Stimulated activated naive B cell treated with anti-CD40 and anti-IgM and Interleukin-4, amounts not matched to agents 10 μg/mL and 1 μg/mL and 100 μg/mL, for 72 hours (primary cell): ENCODE data around the gene ACVRL1.

ENCODE experiments used
- ATAC-seq, 2 donors: fragments of 150-1000 bp; cut with Tn5 transposase; replicated peaks; 2 replicates each; pipeline ENCODE4 v1.10.0; 2021; ENCODE audit warnings: moderate library complexity in 1 of 2
- DNase-seq: peaks from one replicate; pipeline ENCODE4 v3.0.0; 2021
- H3K27ac Mint-ChIP-seq: one replicate; pipeline ENCODE4 v1.8.0; 2022; ENCODE audit warnings: mild to moderate bottlenecking, mixed read lengths
- H3K27me3 Mint-ChIP-seq, 2 donors: one replicate each; pipeline ENCODE4 v1.8.0; 2022; ENCODE audit warnings: mixed read lengths in 2 of 2
- H3K36me3 Mint-ChIP-seq, 2 donors: one replicate each; pipeline ENCODE4 v1.8.0; 2022; ENCODE audit warnings: mixed read lengths in 2 of 2, mild to moderate bottlenecking in 1 of 2
- H3K4me1 Mint-ChIP-seq, 2 donors: one replicate each; pipeline ENCODE4 v1.8.0; 2022; ENCODE audit warnings: mixed read lengths in 2 of 2, mild to moderate bottlenecking in 1 of 2
- H3K4me3 Mint-ChIP-seq, 2 donors: one replicate each; pipeline ENCODE4 v1.8.0; 2022; ENCODE audit warnings: mild to moderate bottlenecking in 2 of 2, mixed read lengths in 2 of 2, moderate library complexity in 1 of 2
- H3K9me3 Mint-ChIP-seq, 2 donors: one replicate each; pipeline ENCODE4 v1.8.0; 2022; ENCODE audit warnings: mixed read lengths in 2 of 2, mild to moderate bottlenecking in 1 of 2

Gene ACVRL1

DNA sequence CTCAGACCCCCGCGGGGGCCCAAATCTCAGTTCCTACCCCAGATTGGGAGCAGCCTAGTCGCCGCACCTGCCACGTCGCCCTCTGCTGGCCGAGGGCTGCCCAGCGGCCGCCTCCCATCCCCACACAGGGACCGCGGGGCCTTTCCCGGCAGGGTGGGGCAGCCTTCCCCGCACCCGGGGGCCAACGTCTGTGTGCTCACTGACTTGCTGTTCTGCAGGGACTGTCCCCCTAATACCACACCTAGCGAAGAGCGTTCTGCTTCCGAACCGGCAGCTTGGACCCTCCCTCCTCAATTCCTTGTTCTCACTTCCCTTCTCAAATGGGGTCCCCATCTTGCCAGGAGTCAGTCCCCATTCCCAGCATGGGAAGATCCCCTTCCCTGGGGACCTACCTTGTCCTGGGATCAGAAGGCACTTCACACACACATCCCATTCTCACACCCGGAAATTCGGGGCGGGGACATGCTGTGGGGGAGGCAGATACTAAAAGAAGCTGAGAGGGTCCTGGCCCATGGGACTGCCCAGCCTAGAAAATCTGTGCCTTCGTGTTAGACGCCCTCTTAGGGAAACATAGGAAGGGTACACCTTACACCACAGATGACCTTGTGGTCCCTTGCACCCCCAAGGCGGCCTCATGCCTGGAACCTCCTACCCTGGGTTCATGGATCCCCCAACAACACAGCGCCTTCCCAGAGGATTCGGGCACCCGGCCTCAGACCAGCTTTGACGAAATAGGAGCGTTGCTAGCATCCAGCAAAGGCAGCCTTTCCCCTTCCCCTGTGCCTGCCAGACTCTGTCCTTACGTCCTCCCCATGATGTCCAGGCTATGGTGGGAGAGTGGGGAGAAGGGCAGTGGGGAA lies 16.4 kb downstream of the ACVRL1 start:
- ATAC-seq (peak; percentile 72 to 73), DNase-seq (peak; percentile 44)
- Mint-ChIP-seq H3K27ac (no peak overlapping the region), H3K27me3 (peaks cover 0 to 14% of the 10 kb centered on the region in 2 donors), H3K4me1 (peaks cover 30 to 41% of the 10 kb centered on the region in 2 donors), H3K4me3 (peak overlapping the region; percentile 43 to 45), H3K36me3 (no peaks in the 10 kb centered on the region), H3K9me3 (no peaks in the 10 kb centered on the region)

DNA sequence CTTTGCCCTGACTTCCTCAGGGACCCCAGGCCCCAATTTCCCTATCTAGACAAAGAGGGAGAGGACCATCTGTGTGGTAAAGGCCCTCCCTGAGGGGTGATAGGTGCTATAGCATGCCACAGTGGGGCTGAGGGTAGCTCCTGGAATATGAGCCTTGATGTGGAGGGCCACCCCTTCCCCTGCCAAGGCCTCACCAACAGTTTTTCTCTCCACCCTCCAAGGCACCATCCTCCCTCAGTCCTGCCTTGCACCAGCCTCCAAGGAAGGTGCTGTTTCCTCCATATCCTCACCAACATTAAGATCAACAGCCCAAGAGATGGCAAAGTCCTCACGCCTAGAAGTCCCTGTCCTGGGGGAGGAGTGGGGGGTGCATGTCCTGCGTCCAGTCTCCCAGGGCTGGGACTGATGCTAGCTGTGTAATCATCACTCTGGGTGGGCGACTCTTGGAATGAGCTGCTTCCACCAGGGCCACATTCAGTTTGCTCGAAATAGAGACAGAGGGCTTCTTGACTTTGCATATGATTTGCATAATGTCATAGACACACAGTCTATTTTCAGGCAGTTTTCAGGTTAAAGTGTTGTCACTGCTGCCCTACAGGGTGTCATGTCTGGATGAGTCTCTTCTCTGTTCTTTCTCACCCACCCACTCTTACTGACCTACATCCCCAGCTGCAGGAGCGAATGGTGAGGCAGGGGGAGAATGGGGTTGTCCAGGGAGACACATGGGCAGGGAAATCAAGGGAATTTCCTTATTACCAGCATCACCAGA lies 17.4 kb downstream of the ACVRL1 start:
- no peak for DNase-seq
- H3K9me3 Mint-ChIP-seq = no peaks in the 10 kb centered on the region
- no peak overlapping the region for H3K27ac Mint-ChIP-seq
- H3K4me3 Mint-ChIP-seq = no peak overlapping the region
- peak; percentile 64 to 72 for ATAC-seq
- no peaks in the 10 kb centered on the region for H3K36me3 Mint-ChIP-seq
- peaks cover 0 to 14% of the 10 kb centered on the region in 2 donors for H3K27me3 Mint-ChIP-seq
- H3K4me1 Mint-ChIP-seq = peaks cover 30 to 41% of the 10 kb centered on the region in 2 donors

DNA sequence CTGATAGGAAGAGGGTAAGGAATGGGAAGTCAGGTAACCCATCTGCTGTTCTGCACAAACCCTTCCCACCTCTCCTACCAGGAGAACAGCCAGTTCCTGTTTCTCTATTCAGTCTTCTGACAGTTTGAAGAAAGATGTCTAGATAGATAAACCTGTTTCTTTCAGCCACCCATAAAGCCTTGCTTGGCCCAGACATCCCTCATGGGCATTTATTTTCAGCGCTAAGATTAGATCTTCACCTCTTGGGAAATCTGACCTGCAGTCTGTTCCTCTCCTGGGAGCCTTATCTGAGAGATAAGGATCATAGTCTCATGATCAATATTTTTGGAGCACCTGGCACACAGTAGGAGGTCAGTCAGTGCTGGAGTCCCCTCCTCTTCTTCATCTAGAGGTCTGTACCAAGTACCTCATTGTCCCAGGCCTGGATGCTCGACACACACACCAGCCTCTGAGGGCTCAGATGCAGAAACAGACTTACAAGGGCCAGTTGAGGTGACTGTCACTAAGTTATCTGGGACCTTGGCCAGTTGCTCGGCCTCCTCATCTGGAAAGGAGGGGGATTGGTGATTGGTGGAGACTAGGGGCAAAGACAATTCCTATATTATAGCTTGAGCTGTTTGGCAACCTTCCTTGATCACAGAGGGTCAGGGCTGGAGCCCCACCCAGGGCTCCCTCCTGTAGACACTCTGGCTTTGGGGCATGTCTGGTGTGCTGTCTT lies 18.2 kb downstream of the ACVRL1 start:
- H3K27me3 Mint-ChIP-seq = peaks cover 0 to 14% of the 10 kb centered on the region in 2 donors
- no peak for DNase-seq
- peak in 1 of 2 donors; percentile 2 for ATAC-seq
- H3K27ac Mint-ChIP-seq = peak overlapping the region; percentile 51
- no peak overlapping the region for H3K4me3 Mint-ChIP-seq
- H3K36me3 Mint-ChIP-seq = no peaks in the 10 kb centered on the region
- H3K9me3 Mint-ChIP-seq = no peaks in the 10 kb centered on the region
- H3K4me1 Mint-ChIP-seq = peaks cover 30 to 41% of the 10 kb centered on the region in 2 donors

DNA sequence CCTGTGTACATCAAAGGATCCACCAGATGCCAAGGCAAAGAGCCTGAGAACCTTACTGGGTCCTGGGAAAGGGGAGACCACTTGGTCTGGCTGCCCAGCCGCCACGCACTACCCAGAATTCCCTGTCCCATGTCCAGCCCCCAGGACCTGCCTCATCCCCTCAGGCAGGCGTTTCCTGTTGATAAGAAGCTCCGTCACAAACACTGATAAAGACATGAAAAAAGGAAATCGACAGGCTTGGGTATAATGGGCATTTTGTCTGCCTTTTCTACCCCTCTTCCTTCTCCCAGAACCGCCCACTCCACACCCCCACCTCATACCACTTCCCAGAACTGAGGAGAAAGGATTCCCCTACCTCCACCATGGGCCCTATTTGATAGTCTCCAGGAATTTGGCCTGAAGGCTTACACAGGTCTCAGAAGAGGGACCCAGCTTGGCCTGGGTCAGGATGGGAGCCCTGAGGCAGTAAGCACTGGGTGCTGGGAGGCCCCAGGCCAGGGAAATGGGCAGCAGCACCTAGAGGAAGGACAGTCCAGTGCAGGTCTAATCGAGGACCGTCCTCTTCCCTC lies 18.8 kb downstream of the ACVRL1 start:
- Mint-ChIP-seq H3K4me3 (no peak overlapping the region), H3K4me1 (peaks cover 30 to 41% of the 10 kb centered on the region in 2 donors), H3K27ac (peak overlapping the region; percentile 51), H3K27me3 (peaks cover 0 to 14% of the 10 kb centered on the region in 2 donors), H3K9me3 (no peaks in the 10 kb centered on the region), H3K36me3 (no peaks in the 10 kb centered on the region)
- ATAC-seq = no peak
- no peak for DNase-seq

DNA sequence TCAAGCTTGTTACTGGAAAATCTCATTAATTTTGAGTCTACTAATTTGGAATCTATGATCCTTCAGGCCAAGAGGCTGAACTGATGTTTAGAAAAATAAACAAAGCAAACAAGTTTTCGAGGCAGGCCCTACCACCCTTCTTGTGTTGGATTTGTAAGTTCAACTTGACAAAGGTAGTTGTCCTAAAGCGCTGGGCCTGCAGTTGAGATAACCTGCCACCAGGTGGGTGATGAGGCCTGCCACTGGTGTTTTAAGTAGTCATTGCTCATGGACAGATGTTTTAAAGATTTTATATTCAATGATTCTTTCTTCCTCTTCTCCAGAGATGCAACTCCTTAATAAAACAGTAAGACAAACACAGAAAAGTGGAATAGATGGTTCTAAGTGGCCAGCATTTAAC lies 19.4 kb downstream of the ACVRL1 start:
- Mint-ChIP-seq H3K4me3 (no peak overlapping the region), H3K27me3 (peaks cover 0 to 14% of the 10 kb centered on the region in 2 donors), H3K36me3 (no peaks in the 10 kb centered on the region), H3K27ac (no peak overlapping the region), H3K9me3 (no peaks in the 10 kb centered on the region), H3K4me1 (peaks cover 30 to 41% of the 10 kb centered on the region in 2 donors)
- ATAC-seq (peak; percentile 31 to 49), DNase-seq (no peak)

- H3K36me3 Mint-ChIP-seq = no peaks in the 10 kb centered on the region
- peaks cover 14 to 16% of the 10 kb centered on the region in 2 donors for H3K27me3 Mint-ChIP-seq
- no peak overlapping the region for H3K4me3 Mint-ChIP-seq
- H3K9me3 Mint-ChIP-seq = no peaks in the 10 kb centered on the region
- ATAC-seq (peak; percentile 59 to 66), DNase-seq (no peak)
- H3K4me1 Mint-ChIP-seq = peaks cover 2 to 8% of the 10 kb centered on the region in 2 donors
- no peak overlapping the region for H3K27ac Mint-ChIP-seq
Observed at GRCh38 chr12:51932218-51933076, 25.1 kb downstream of the ACVRL1 start.

- H3K27me3 Mint-ChIP-seq = peaks cover 14 to 16% of the 10 kb centered on the region in 2 donors
- peaks cover 2 to 8% of the 10 kb centered on the region in 2 donors for H3K4me1 Mint-ChIP-seq
- H3K36me3 Mint-ChIP-seq = no peaks in the 10 kb centered on the region
- H3K27ac Mint-ChIP-seq = no peak overlapping the region
- no peaks in the 10 kb centered on the region for H3K9me3 Mint-ChIP-seq
- DNase-seq = no peak
- ATAC-seq = no peak
- no peak overlapping the region for H3K4me3 Mint-ChIP-seq
Observed at GRCh38 chr12:51934080-51934479, 26.8 kb downstream of the ACVRL1 start.

GRCh38 chr12:51937926-51938325 lies 30.6 kb downstream of the ACVRL1 start:
- peaks cover under 1 to 5% of the 10 kb centered on the region in 2 donors for H3K4me1 Mint-ChIP-seq
- no peak overlapping the region for H3K4me3 Mint-ChIP-seq
- H3K27me3 Mint-ChIP-seq = peaks cover 28 to 38% of the 10 kb centered on the region in 2 donors
- ATAC-seq (no peak), DNase-seq (no peak)
- no peaks in the 10 kb centered on the region for H3K9me3 Mint-ChIP-seq
- no peak overlapping the region for H3K27ac Mint-ChIP-seq
- peaks cover 0 to 2% of the 10 kb centered on the region in 2 donors for H3K36me3 Mint-ChIP-seq

DNA sequence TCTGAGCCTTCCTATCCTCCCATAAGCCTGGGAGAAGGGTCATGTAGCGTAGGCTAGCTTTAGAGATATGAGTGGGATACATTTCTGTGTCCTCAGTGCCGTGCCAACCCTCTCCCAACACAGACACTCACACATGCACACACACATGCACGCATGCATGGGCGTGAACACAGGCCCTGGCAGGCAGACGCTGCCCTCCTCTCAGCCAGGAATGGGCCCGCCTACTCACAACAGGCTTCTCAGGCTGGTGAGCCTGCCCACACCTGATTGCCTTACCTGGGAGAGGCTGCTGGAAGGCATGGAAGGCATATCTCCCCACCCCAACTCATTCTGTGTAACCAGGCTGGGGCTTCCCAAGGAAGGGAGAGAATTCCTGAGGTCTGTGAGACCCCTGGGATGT lies 31.4 kb downstream of the ACVRL1 start:
- no peak overlapping the region for H3K27ac Mint-ChIP-seq
- no peak for DNase-seq
- no peak for ATAC-seq
- no peak overlapping the region for H3K4me3 Mint-ChIP-seq
- no peaks in the 10 kb centered on the region for H3K9me3 Mint-ChIP-seq
- peaks cover 2 to 3% of the 10 kb centered on the region in 2 donors for H3K36me3 Mint-ChIP-seq
- H3K27me3 Mint-ChIP-seq = peaks cover 32 to 46% of the 10 kb centered on the region in 2 donors
- no peaks in the 10 kb centered on the region for H3K4me1 Mint-ChIP-seq

- DNase-seq (no peak), ATAC-seq (no peak)
- Mint-ChIP-seq H3K27me3 (peaks cover 23 to 43% of the 10 kb centered on the region in 2 donors), H3K4me1 (no peaks in the 10 kb centered on the region), H3K36me3 (peaks cover 7 to 15% of the 10 kb centered on the region in 2 donors), H3K4me3 (no peak overlapping the region), H3K27ac (no peak overlapping the region), H3K9me3 (peaks cover 10 to 13% of the 10 kb centered on the region in 2 donors)
Observed at GRCh38 chr12:51941011-51941581, 33.8 kb downstream of the ACVRL1 start.

GRCh38 chr12:51941604-51942003 lies 34.3 kb downstream of the ACVRL1 start:
- ATAC-seq = no peak
- no peaks in the 10 kb centered on the region for H3K4me1 Mint-ChIP-seq
- H3K27ac Mint-ChIP-seq = no peak overlapping the region
- peaks cover 10 to 13% of the 10 kb centered on the region in 2 donors for H3K9me3 Mint-ChIP-seq
- no peak overlapping the region for H3K4me3 Mint-ChIP-seq
- no peak for DNase-seq
- H3K36me3 Mint-ChIP-seq = peaks cover 9 to 15% of the 10 kb centered on the region in 2 donors
- peaks cover 23 to 48% of the 10 kb centered on the region in 2 donors for H3K27me3 Mint-ChIP-seq

DNA sequence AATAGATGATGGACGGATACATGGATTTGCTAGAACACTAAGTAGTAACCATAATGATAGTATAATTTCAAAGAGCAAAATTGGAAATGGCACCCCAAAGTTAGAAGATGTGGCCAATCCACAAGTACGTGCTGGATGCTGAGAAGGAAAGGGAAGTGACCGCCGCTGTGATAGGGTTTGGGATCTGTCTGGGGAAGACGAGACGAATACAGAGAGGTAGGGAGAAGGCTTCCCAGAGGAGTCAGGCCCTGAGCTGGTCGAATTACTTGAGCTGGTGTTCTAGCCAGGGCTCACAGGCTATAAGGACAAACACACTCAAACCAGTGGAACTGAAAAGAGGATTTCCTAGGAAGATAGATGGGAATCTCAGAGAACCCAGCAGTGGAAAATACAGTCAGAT lies 34.8 kb downstream of the ACVRL1 start:
- Mint-ChIP-seq H3K4me3 (no peak overlapping the region), H3K27me3 (peaks cover 23 to 49% of the 10 kb centered on the region in 2 donors), H3K27ac (no peak overlapping the region), H3K9me3 (peaks cover 10 to 13% of the 10 kb centered on the region in 2 donors), H3K4me1 (no peaks in the 10 kb centered on the region), H3K36me3 (peaks cover 10 to 15% of the 10 kb centered on the region in 2 donors)
- no peak for DNase-seq
- no peak for ATAC-seq

- Mint-ChIP-seq H3K36me3 (peaks cover 10 to 15% of the 10 kb centered on the region in 2 donors), H3K27ac (no peak overlapping the region), H3K4me3 (no peak overlapping the region), H3K9me3 (peaks cover 10 to 13% of the 10 kb centered on the region in 2 donors), H3K4me1 (no peaks in the 10 kb centered on the region), H3K27me3 (peaks cover 27 to 54% of the 10 kb centered on the region in 2 donors)
- DNase-seq = no peak
- no peak for ATAC-seq
Observed at GRCh38 chr12:51942501-51943000, 35.2 kb downstream of the ACVRL1 start.
